HepG2 (cell line): ENCODE measurements around the gene FAM76A. TPM values are rescaled to one million over a fixed set of nuclear protein-coding genes. Genes with fewer than 3 reads are reported as not detected.
A peak's percentile ranks its signal among the peaks of the same experiment; 100 is the strongest.

Experiments used
- AHDC1 ChIP-seq: sonication (generic); formaldehyde crosslinking; IDR thresholded peaks from 2 replicates; pipeline ENCODE4 v1.5.1; 2020; ENCODE audit warnings: mild to moderate bottlenecking, missing genetic modification reagents, borderline replicate concordance
- IRF2 ChIP-seq: IDR thresholded peaks from 2 replicates; pipeline ENCODE4 v1.6.1; 2018; ENCODE audit warnings: missing genetic modification reagents, missing compliant biosample characterization
- KLF6 ChIP-seq: IDR thresholded peaks from 2 replicates; pipeline ENCODE4 v1.8.0; 2016; ENCODE audit warnings: missing biosample characterization, missing genetic modification reagents
- MYC ChIP-seq: sonication (generic); formaldehyde crosslinking; IDR thresholded peaks from 2 replicates; pipeline ENCODE4 v1.9.0; 2021; ENCODE audit warnings: missing genetic modification reagents, borderline replicate concordance
- NFAT5 ChIP-seq: sonication (generic); formaldehyde crosslinking; IDR thresholded peaks from 2 replicates; pipeline ENCODE4 v1.4.0; 2020; ENCODE audit warnings: missing genetic modification reagents
- NKX3-1 ChIP-seq: sonication (generic); formaldehyde crosslinking; IDR thresholded peaks from 2 replicates; pipeline ENCODE4 v1.5.0; 2020; ENCODE audit warnings: missing genetic modification reagents
- REL ChIP-seq: sonication (generic); formaldehyde crosslinking; conservative IDR thresholded peaks from 2 replicates; pipeline ENCODE4 v1.8.0; 2022; ENCODE audit warnings: mild to moderate bottlenecking, missing genetic modification reagents, moderate library complexity
- SMARCC2 ChIP-seq: fragments of 450-650 bp; IDR thresholded peaks from 2 replicates; pipeline ENCODE4 v1.6.1; 2017; ENCODE audit warnings: antibody characterized with exemption, mild to moderate bottlenecking
- UBTF ChIP-seq: sonication (generic); formaldehyde crosslinking; IDR thresholded peaks from 2 replicates; pipeline ENCODE4 v1.4.0; 2020; ENCODE audit warnings: mild to moderate bottlenecking, missing genetic modification reagents
- YEATS4 ChIP-seq: sonication (generic); formaldehyde crosslinking; IDR thresholded peaks from 2 replicates; pipeline ENCODE4 v1.4.0; 2020; ENCODE audit warnings: missing genetic modification reagents, borderline replicate concordance
- ZBTB21 ChIP-seq: sonication (generic); formaldehyde crosslinking; IDR thresholded peaks from 2 replicates; pipeline ENCODE4 v1.4.0; 2020; ENCODE audit warnings: missing genetic modification reagents
- ZFY ChIP-seq: sonication (generic); formaldehyde crosslinking; IDR thresholded peaks from 2 replicates; pipeline ENCODE4 v1.4.0; 2020; ENCODE audit warnings: missing genetic modification reagents
- ZNF644 ChIP-seq: IDR thresholded peaks from 2 replicates; pipeline ENCODE4 v1.6.1; 2016; ENCODE audit warnings: low read depth
- ZNF652 ChIP-seq: IDR thresholded peaks from 2 replicates; pipeline ENCODE4 v1.6.1; 2016; ENCODE audit warnings: low read depth, borderline replicate concordance
- ZNF784 ChIP-seq: sonication (generic); formaldehyde crosslinking; IDR thresholded peaks from 2 replicates; pipeline ENCODE4 v1.5.1; 2020; ENCODE audit warnings: missing genetic modification reagents, mild to moderate bottlenecking, borderline replicate concordance
- polyA plus RNA-seq, 8 experiments: library from polyadenylated mRNA; depleted of rRNA in 3 of 8; stranded (reverse) in 7 of 8; unstranded in 1 of 8; fragments of >200 nt; fragmentation: Illumina TruSeq in 4 of 8; extraction: Trizol in 4 of 8; gene quantifications; 2 replicates each; pipeline versions ENCODE4 v1.2.1 to v1.2.3, GENCODE V29; 2011 to 2016; ENCODE audit warnings: low read depth in 4 of 8, missing spikeins in 1 of 8, mixed read lengths in 1 of 8; ENCODE audit not compliant: insufficient read depth in 1 of 8
- total RNA-seq, 5 experiments: library from RNA; depleted of rRNA; stranded (reverse); fragments of >200 nt; fragmentation: Illumina TruSeq; extraction: Trizol; gene quantifications; 2 replicates each; pipeline ENCODE4 v1.2.3, GENCODE V29; 2016; ENCODE audit warnings: low read depth in 1 of 5

The FAM76A gene
- total and polyA plus RNA-seq, 2 of the 13 experiments (the other 11 are each of a cell fraction or from before 2014, with no cell fraction given) = 4.2 to 15.7 TPM

- TF ChIP-seq UBTF (CRISPR knock-in tag) = no peak
- TF ChIP-seq KLF6 (CRISPR knock-in tag) = peak; percentile 25; the same call in 1 of the 2 replicates
- TF ChIP-seq ZNF652 (CRISPR knock-in tag) = no peak
- peak; percentile 70 for TF ChIP-seq ZFY (CRISPR knock-in tag)
- TF ChIP-seq SMARCC2 = no peak
- no peak for TF ChIP-seq AHDC1 (CRISPR knock-in tag)
- TF ChIP-seq REL (CRISPR knock-in tag) = 0 out of 2 replicates have a peak, but pooled peaks have one; percentile 41
- peak; percentile 56; the same call in 1 of the 2 replicates for TF ChIP-seq IRF2
- peak; percentile 44; the same call in 1 of the 2 replicates for TF ChIP-seq ZBTB21 (CRISPR knock-in tag)
- TF ChIP-seq ZNF644 (CRISPR knock-in tag) = 0 out of 2 replicates have a peak, but pooled peaks have one; percentile 42
- peak; percentile 77 for TF ChIP-seq NKX3-1 (CRISPR knock-in tag)
- TF ChIP-seq MYC (CRISPR knock-in tag) = peak; percentile 61; the same call in 1 of the 2 replicates
- peak; percentile 90 for TF ChIP-seq YEATS4 (CRISPR knock-in tag)
- 0 out of 2 replicates have a peak, but pooled peaks have one; percentile 33 for TF ChIP-seq ZNF784 (CRISPR knock-in tag)
- TF ChIP-seq NFAT5 (CRISPR knock-in tag) = peak; percentile 72; the same call in 1 of the 2 replicates
Measured at GRCh38 chr1:27725374-27726172, at the start of gene FAM76A (continued).
